IPS DF 6.9 (cell line): ENCODE measurements around the gene KDSR.

Experiments
- DNase-seq: peaks from one replicate; pipeline ENCODE4 v3.0.0-alpha.2; 2013; ENCODE audit warnings: low read depth, low spot score
- H3K27ac ChIP-seq: one replicate; pipeline ENCODE4 v1.5.1; 2013; ENCODE audit warnings: low read length, control low read depth
- H3K27me3 ChIP-seq: 2 replicates; pipeline ENCODE4 v1.6.1; 2013; ENCODE audit warnings: mild to moderate bottlenecking, low read length; ENCODE audit not compliant: control insufficient read depth, insufficient read depth
- H3K36me3 ChIP-seq: 2 replicates; pipeline ENCODE4 v1.6.1; 2013; ENCODE audit warnings: low read length; ENCODE audit not compliant: control insufficient read depth, insufficient read depth
- H3K4me1 ChIP-seq: 2 replicates; pipeline ENCODE4 v1.6.1; 2013; ENCODE audit warnings: low read length; ENCODE audit not compliant: control insufficient read depth, insufficient read depth
- H3K4me3 ChIP-seq: 2 replicates; pipeline ENCODE4 v1.5.1; 2013; ENCODE audit warnings: mild to moderate bottlenecking, low read length
- H3K9me3 ChIP-seq: 2 replicates; pipeline ENCODE4 v1.6.1; 2013; ENCODE audit warnings: low read length, inconsistent platforms; ENCODE audit not compliant: control insufficient read depth, insufficient read depth
- WGBS: extraction: QIAGEN DNeasy Blood & Tissue Kit; methylation state at CpG from one replicate; pipeline ENCODE4 v1.1.7; 2013; ENCODE audit warnings: mixed read lengths, missing lambda C conversion rate; ENCODE audit not compliant: insufficient read length, insufficient coverage; 5-methylcytosine and 5-hydroxymethylcytosine counted together

KDSR gene

DNA sequence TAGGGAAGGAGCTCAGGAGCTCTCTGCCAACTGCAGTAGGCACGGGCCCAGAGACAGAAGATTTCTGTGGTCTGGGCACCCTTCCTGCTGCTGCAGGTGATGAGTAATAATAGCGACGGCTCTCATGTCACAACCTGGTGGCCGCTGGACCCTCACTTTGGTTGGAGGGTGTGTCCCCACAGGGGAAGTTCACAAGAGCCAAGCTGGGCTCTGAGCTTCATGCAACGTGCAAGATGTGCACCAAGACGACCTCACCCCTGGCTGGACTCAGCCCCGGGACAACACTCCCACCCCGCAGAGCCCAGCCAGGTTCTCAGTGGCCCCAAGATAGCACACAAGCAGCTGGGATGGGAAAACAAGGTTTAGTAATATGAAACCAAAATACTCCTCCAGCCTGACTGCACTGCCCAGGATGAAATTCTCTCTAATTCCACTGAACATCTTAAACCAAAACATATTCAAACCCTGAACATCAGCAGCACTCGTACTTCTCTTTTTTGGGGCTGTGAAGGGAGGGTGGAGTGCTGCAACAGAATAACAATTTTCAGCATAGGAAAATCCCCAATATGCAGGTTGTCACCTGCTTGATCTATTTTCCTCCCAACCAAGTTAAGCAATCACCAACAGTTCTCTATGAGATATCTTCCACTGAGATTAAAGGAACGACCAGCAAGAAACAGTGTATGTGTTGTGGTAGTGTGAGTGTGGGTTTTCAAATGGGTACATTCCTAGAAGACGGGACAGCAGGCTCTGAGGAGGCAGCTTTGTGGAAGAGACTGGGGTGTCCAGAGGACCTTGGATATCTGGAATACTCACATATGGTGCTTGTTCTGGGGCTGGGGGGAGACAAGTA is 73.9 kb downstream of the KDSR start:
- H3K9me3 ChIP-seq: no peaks in the 10 kb centered on the region
- no peaks in the 10 kb centered on the region for H3K27me3 ChIP-seq
- peaks cover under 1% of the 10 kb centered on the region; the same call in 1 of the 2 replicates for H3K4me1 ChIP-seq
- WGBS: no CpG with 5 or more reads among the region's 11 CpGs
- no peak overlapping the region for H3K27ac ChIP-seq
- no peak for DNase-seq
- no peak overlapping the region for H3K4me3 ChIP-seq
- no peaks in the 10 kb centered on the region for H3K36me3 ChIP-seq

DNA sequence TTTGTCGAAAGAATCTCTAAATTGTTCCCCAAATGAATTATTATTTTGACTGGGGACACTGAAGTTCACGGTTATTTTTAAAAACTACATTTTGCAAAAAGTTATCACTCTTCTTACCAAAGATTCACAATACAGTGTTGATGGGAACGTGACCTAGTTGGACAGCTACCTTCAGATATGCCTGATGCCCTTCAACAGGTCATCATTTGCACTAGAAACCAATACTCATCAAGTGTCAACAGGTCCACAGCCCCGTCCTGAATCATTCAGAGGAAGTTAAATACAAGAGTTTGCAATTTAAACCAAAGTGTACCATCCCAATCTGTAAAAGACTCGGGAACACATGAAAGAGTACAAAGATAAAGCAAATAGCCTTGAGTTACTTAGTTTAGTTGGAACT is 75.7 kb downstream of the KDSR start:
- Histone ChIP-seq H3K4me1 (no peaks in the 10 kb centered on the region), H3K27ac (no peak overlapping the region), H3K9me3 (no peaks in the 10 kb centered on the region), H3K4me3 (no peak overlapping the region), H3K27me3 (no peaks in the 10 kb centered on the region), H3K36me3 (no peaks in the 10 kb centered on the region)
- DNase-seq: no peak
- WGBS: no CpG with 5 or more reads among the region's 5 CpGs

GRCh38 chr18:63290821-63291200 is 76.2 kb downstream of the KDSR start:
- H3K4me1 ChIP-seq: no peaks in the 10 kb centered on the region
- WGBS: no CpG with 5 or more reads among the region's 7 CpGs
- H3K27me3 ChIP-seq: no peaks in the 10 kb centered on the region
- no peak overlapping the region for H3K4me3 ChIP-seq
- no peaks in the 10 kb centered on the region for H3K9me3 ChIP-seq
- H3K36me3 ChIP-seq: no peaks in the 10 kb centered on the region
- DNase-seq: no peak
- no peak overlapping the region for H3K27ac ChIP-seq

DNA sequence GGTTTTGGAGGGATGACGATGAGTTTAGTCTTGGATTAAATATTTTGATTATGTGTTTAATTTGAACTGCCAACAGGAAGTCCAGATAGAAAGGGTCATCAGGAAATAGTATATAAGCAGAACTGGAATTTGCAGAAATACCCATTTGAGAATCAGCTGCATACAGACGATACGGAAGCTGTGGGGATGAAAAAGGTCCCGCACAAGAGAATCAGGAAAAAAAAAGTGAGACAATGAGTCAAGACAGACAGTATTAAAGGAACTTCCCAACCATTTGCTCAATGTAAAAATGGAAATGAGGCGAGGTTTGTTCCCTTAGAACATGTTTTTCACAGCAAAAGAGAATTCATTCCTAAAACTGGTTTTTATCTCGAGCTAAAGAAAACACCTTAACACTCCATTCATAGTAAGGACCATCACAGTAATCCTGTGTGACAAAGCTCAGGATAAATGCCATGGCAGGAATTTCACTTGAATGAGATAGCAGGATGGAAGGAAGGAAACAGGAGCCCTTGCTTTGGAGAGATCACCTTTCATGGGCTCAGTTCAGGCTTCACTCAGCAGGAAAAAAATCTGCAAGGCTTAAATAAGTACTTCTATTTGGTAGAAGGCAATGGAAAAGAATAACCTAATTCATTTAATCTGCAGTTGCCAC is 76.7 kb downstream of the KDSR start:
- H3K27me3 ChIP-seq: no peaks in the 10 kb centered on the region
- 100% methylated on average over 1 of the region's 6 CpGs for WGBS
- no peak for DNase-seq
- no peaks in the 10 kb centered on the region for H3K36me3 ChIP-seq
- H3K9me3 ChIP-seq: no peaks in the 10 kb centered on the region
- no peak overlapping the region for H3K4me3 ChIP-seq
- no peaks in the 10 kb centered on the region for H3K4me1 ChIP-seq
- H3K27ac ChIP-seq: no peak overlapping the region

DNA sequence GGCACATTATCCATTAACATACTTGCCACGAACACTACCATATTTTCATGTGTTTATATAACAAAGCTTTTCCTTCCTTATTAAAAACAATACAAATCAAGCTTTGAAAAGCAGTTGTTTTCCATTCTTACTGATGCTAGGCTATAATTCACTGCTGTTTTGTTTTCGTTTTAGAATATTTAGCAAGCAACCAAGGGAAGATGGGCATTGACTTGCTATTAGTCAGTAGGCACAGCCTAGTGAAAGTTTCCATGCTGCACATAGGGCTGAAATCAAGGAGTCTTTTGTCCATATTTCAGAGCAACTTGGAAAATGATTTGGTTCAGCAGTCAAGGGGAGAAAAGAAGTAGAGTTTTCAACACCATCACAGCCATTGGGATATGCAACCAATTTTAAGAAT is 78.7 kb downstream of the KDSR start:
- no peaks in the 10 kb centered on the region for H3K36me3 ChIP-seq
- no peaks in the 10 kb centered on the region for H3K27me3 ChIP-seq
- DNase-seq: no peak
- 100% methylated on average over 1 of the region's 2 CpGs for WGBS
- H3K27ac ChIP-seq: no peak overlapping the region
- no peaks in the 10 kb centered on the region for H3K4me1 ChIP-seq
- no peaks in the 10 kb centered on the region for H3K9me3 ChIP-seq
- no peak overlapping the region for H3K4me3 ChIP-seq

- H3K4me3 ChIP-seq: no peak overlapping the region
- H3K27ac ChIP-seq: no peak overlapping the region
- no peaks in the 10 kb centered on the region for H3K36me3 ChIP-seq
- H3K4me1 ChIP-seq: no peaks in the 10 kb centered on the region
- no peak for DNase-seq
- H3K9me3 ChIP-seq: no peaks in the 10 kb centered on the region
- no peaks in the 10 kb centered on the region for H3K27me3 ChIP-seq
- no CpG with 5 or more reads among the region's 1 CpG for WGBS
Observed at GRCh38 chr18:63287691-63288220, 79.2 kb downstream of the KDSR start.

DNA sequence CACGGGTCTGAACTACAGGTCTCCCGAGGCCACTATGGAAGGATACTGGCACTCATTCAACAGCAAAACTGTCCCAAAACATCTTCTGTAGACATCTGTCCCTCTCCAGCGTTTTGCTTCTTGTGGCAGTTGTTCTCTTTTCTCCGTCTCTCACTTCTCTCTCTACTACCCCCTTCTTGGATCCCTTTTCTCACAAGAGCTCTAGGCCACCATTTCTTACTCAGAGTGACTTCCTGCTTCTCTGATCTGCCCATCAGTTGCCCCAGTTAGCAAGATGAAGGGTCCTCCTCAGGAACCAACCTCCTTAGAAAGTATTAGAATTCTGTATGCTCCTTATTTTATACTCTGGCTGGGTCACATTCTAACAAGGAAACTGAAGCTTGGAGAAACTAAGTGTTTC is 80.1 kb downstream of the KDSR start:
- Histone ChIP-seq H3K9me3 (no peaks in the 10 kb centered on the region), H3K4me1 (no peaks in the 10 kb centered on the region), H3K36me3 (no peaks in the 10 kb centered on the region), H3K27me3 (no peaks in the 10 kb centered on the region), H3K4me3 (no peak overlapping the region), H3K27ac (no peak overlapping the region)
- no CpG with 5 or more reads among the region's 4 CpGs for WGBS
- no peak for DNase-seq

- Histone ChIP-seq H3K4me3 (no peak overlapping the region), H3K27ac (no peak overlapping the region), H3K27me3 (no peaks in the 10 kb centered on the region), H3K9me3 (no peaks in the 10 kb centered on the region), H3K36me3 (no peaks in the 10 kb centered on the region), H3K4me1 (no peaks in the 10 kb centered on the region)
- no CpG with 5 or more reads among the region's 14 CpGs for WGBS
- no peak for DNase-seq
Observed at GRCh38 chr18:63284827-63285733, 81.9 kb downstream of the KDSR start.

- DNase-seq: no peak
- WGBS: no CpG with 5 or more reads among the region's 5 CpGs
- Histone ChIP-seq H3K4me3 (no peak overlapping the region), H3K27ac (no peak overlapping the region), H3K36me3 (no peaks in the 10 kb centered on the region), H3K9me3 (no peaks in the 10 kb centered on the region), H3K4me1 (no peaks in the 10 kb centered on the region), H3K27me3 (no peaks in the 10 kb centered on the region)
Observed at GRCh38 chr18:63284173-63284799, 82.7 kb downstream of the KDSR start.
